H1 (cell line): ENCODE measurements around the gene SLFN12. TPM values are rescaled to one million over a fixed set of nuclear protein-coding genes. Genes with fewer than 3 reads are reported as not detected.
A peak's percentile ranks its signal among the peaks of the same experiment; 100 is the strongest.

Source experiments
- CTCF ChIA-PET: fragments of 300-600 bp; sonication (Branson Sonifier 250); formaldehyde crosslinking; loops from one replicate; lab custom pipeline; 2021; ENCODE audit not compliant: partially characterized antibody; lab: Charles Lee
- POLR2A ChIA-PET: fragments of 300-600 bp; sonication (Branson Sonifier 250); formaldehyde crosslinking; loops from one replicate; lab custom pipeline; 2021; ENCODE audit warnings: inconsistent platforms; ENCODE audit not compliant: partially characterized antibody; lab: Charles Lee
- DNase-seq, 2 experiments: peaks; one replicate each; pipeline versions ENCODE4 v3.0.0 to v3.0.0-alpha.2; 2010 to 2022; ENCODE audit warnings: low spot score in 2 of 2, low read depth in 1 of 2, mixed read lengths in 1 of 2
- FAIRE-seq: peaks from 2 replicates; lab custom pipeline; 2011; peaks lifted over from hg19 to GRCh38; lab: Jason Lieb, UNC
- H2AFZ ChIP-seq: 2 replicates; pipeline ENCODE4 v1.8.1; 2012; ENCODE audit warnings: low read length, inconsistent platforms
- H2AK5ac ChIP-seq: 2 replicates; pipeline ENCODE4 v1.6.1; 2013; ENCODE audit warnings: low read depth, low read length
- H2BK120ac ChIP-seq: replicated peaks from 2 replicates; pipeline ENCODE3; 2013; ENCODE audit warnings: low read depth, low read length, inconsistent platforms
- H2BK12ac ChIP-seq: 2 replicates; pipeline ENCODE4 v1.6.1; 2013; ENCODE audit warnings: low read depth, low read length
- H2BK15ac ChIP-seq: 2 replicates; pipeline ENCODE4 v1.6.1; 2013; ENCODE audit warnings: low read length
- H2BK20ac ChIP-seq: 2 replicates; pipeline ENCODE4 v1.6.1; 2013; ENCODE audit warnings: low read length
- H2BK5ac ChIP-seq: 2 replicates; pipeline ENCODE4 v1.6.1; 2013; ENCODE audit warnings: low read depth, low read length
- H3K14ac ChIP-seq: 2 replicates; pipeline ENCODE4 v1.6.1; 2013; ENCODE audit warnings: inconsistent platforms; ENCODE audit not compliant: insufficient read length
- H3K18ac ChIP-seq: 2 replicates; pipeline ENCODE4 v1.6.1; 2013; ENCODE audit warnings: low read length; ENCODE audit errors: extremely low read depth
- H3K23ac ChIP-seq: 2 replicates; pipeline ENCODE4 v1.6.1; 2013; ENCODE audit warnings: inconsistent platforms; ENCODE audit not compliant: insufficient read length
- H3K23me2 ChIP-seq: 2 replicates; pipeline ENCODE4 v1.6.1; 2013; ENCODE audit warnings: low read depth, low read length
- H3K27ac ChIP-seq: 2 replicates; pipeline ENCODE4 v1.6.1; 2011; ENCODE audit warnings: low read depth, low read length, inconsistent platforms
- H3K27me3 ChIP-seq, 4 experiments: replicated peaks in 1 of 4; 1 replicate in 1 of 4; 2 replicates in 3 of 4; pipeline versions ENCODE4 v1.6.1 to v1.8.1; 2011 to 2013; ENCODE audit warnings: low read length in 3 of 4, mild to moderate bottlenecking in 3 of 4, inconsistent platforms in 2 of 4, mixed read lengths in 2 of 4, moderate library complexity in 1 of 4; ENCODE audit not compliant: control insufficient read depth in 3 of 4, insufficient read depth in 3 of 4; ENCODE audit errors: extremely low read depth in 1 of 4
- H3K36me3 ChIP-seq, 4 experiments: 2 replicates each; pipeline versions ENCODE4 v1.6.1 to v1.8.1; 2011 to 2013; ENCODE audit warnings: mild to moderate bottlenecking in 4 of 4, low read length in 3 of 4, moderate library complexity in 2 of 4, control low read depth in 1 of 4, inconsistent platforms in 1 of 4; ENCODE audit not compliant: insufficient read depth in 4 of 4, control insufficient read depth in 2 of 4
- H3K4ac ChIP-seq: replicated peaks from 2 replicates; pipeline ENCODE3; 2013; ENCODE audit warnings: low read length, low read depth, mixed read lengths, inconsistent platforms; ENCODE audit not compliant: insufficient read length
- H3K4me1 ChIP-seq, 4 experiments: replicated peaks in 1 of 4; 1 replicate in 1 of 4; 2 replicates in 3 of 4; pipeline versions ENCODE4 v1.6.1 to v1.8.1; 2011 to 2013; ENCODE audit warnings: low read length in 3 of 4, inconsistent platforms in 2 of 4, mixed read lengths in 1 of 4; ENCODE audit not compliant: insufficient read depth in 4 of 4, control insufficient read depth in 3 of 4
- H3K4me2 ChIP-seq, 2 experiments: 2 replicates each; pipeline versions ENCODE4 v1.6.1 to v1.8.1; 2011 to 2013; ENCODE audit warnings: low read depth in 2 of 2, low read length in 2 of 2, control low read depth in 1 of 2, inconsistent platforms in 1 of 2, mild to moderate bottlenecking in 1 of 2; ENCODE audit not compliant: insufficient read depth in 1 of 2
- H3K4me3 ChIP-seq, 4 experiments: fragments of 200-600, 300-600 bp in 1 of 4; sonication (generic), shearing (Covaris generic), sonication (Bioruptor Twin) in 1 of 4; 2 replicates each; pipeline versions ENCODE4 v1.5.1 to v1.8.1; 2011 to 2016; ENCODE audit warnings: low read length in 4 of 4, low read depth in 3 of 4, control low read depth in 2 of 4, inconsistent platforms in 2 of 4, mild to moderate bottlenecking in 2 of 4, mixed read lengths in 1 of 4, moderate library complexity in 1 of 4; ENCODE audit not compliant: insufficient read depth in 2 of 4; ENCODE audit errors: extremely low read depth in 1 of 4
- H3K56ac ChIP-seq: replicated peaks from 2 replicates; pipeline ENCODE3; 2013; ENCODE audit warnings: low read depth, mild to moderate bottlenecking, mixed read lengths, low read length, inconsistent platforms; ENCODE audit not compliant: insufficient read length
- H3K79me1 ChIP-seq: 2 replicates; pipeline ENCODE4 v1.6.1; 2013; ENCODE audit warnings: low read depth, low read length, control low read depth
- H3K79me2 ChIP-seq, 2 experiments: 2 replicates each; pipeline versions ENCODE4 v1.6.1 to v1.8.1; 2012 to 2013; ENCODE audit warnings: low read length in 2 of 2, mild to moderate bottlenecking in 2 of 2, inconsistent platforms in 1 of 2; ENCODE audit not compliant: insufficient read depth in 2 of 2, control insufficient read depth in 1 of 2
- H3K9ac ChIP-seq, 4 experiments: replicated peaks in 1 of 4; 1 replicate in 1 of 4; 2 replicates in 3 of 4; pipeline versions ENCODE4 v1.6.1 to v1.8.1; 2011 to 2013; ENCODE audit warnings: low read depth in 3 of 4, low read length in 3 of 4, control low read depth in 2 of 4, mild to moderate bottlenecking in 2 of 4, moderate library complexity in 2 of 4, inconsistent platforms in 1 of 4; ENCODE audit errors: extremely low read depth in 1 of 4
- H3K9me3 ChIP-seq, 2 experiments: 2 replicates each; pipeline versions ENCODE4 v1.6.1 to v1.8.1; 2012 to 2013; ENCODE audit warnings: mild to moderate bottlenecking in 2 of 2, moderate library complexity in 2 of 2, control low read depth in 1 of 2, inconsistent platforms in 1 of 2, low read depth in 1 of 2, low read length in 1 of 2, mixed read lengths in 1 of 2; ENCODE audit not compliant: insufficient read depth in 2 of 2
- H4K20me1 ChIP-seq, 2 experiments: replicated peaks in 1 of 2; 2 replicates each; pipeline versions ENCODE3 to v1.8.1; 2011 to 2013; ENCODE audit warnings: inconsistent platforms in 2 of 2, low read length in 2 of 2, mild to moderate bottlenecking in 1 of 2; ENCODE audit not compliant: insufficient read depth in 2 of 2, control insufficient read depth in 1 of 2
- H4K5ac ChIP-seq: 2 replicates; pipeline ENCODE4 v1.6.1; 2013; ENCODE audit warnings: low read length, low read depth, mixed read lengths, inconsistent platforms; ENCODE audit not compliant: insufficient read length
- H4K8ac ChIP-seq: 2 replicates; pipeline ENCODE4 v1.8.0; 2013; ENCODE audit warnings: mild to moderate bottlenecking, moderate library complexity, low read length, inconsistent platforms; ENCODE audit not compliant: insufficient read depth; ENCODE audit errors: extremely low read depth
- H4K91ac ChIP-seq: replicated peaks from 2 replicates; pipeline ENCODE3; 2013; ENCODE audit warnings: low read length, mixed read lengths, inconsistent platforms; ENCODE audit not compliant: insufficient read length
- CBX5 ChIP-seq: fragments of 300-800, 300-1000 bp; sonication (generic); IDR thresholded peaks from 2 replicates; pipeline ENCODE4 v1.7.1; 2016; ENCODE audit warnings: antibody characterized with exemption, low read length, low read depth
- EZH2 ChIP-seq: fragments of 200-600 bp; sonication (generic); IDR thresholded peaks from 2 replicates; pipeline ENCODE4 v1.7.1; 2012; ENCODE audit warnings: low read depth, mild to moderate bottlenecking, moderate library complexity, low read length, inconsistent platforms; ENCODE audit not compliant: severe bottlenecking
- GABPA ChIP-seq: IDR thresholded peaks from 2 replicates; pipeline ENCODE4 v1.6.1; 2011; ENCODE audit warnings: mild to moderate bottlenecking, low read length, moderate library complexity, borderline replicate concordance; ENCODE audit not compliant: insufficient read depth
- KDM1A ChIP-seq: fragments of 200-600, 300-600 bp; sonication (generic); IDR thresholded peaks from 2 replicates; pipeline ENCODE4 v1.7.1; 2016; ENCODE audit warnings: mild to moderate bottlenecking, low read length, borderline replicate concordance
- KDM4A ChIP-seq: IDR thresholded peaks from one replicate; pipeline ENCODE4 v1.7.1; 2012; ENCODE audit warnings: low read depth, mild to moderate bottlenecking, moderate library complexity, low read length, inconsistent platforms; ENCODE audit not compliant: severe bottlenecking
- NANOG ChIP-seq: IDR thresholded peaks from 2 replicates; pipeline ENCODE4 v1.6.1; 2011; ENCODE audit warnings: low read length, low read depth, mild to moderate bottlenecking, inconsistent platforms; ENCODE audit not compliant: insufficient read depth, poor library complexity, severe bottlenecking
- PHF8 ChIP-seq: fragments of 200-600 bp; sonication (generic); conservative IDR thresholded peaks from 2 replicates; pipeline ENCODE4 v1.7.1; 2012; ENCODE audit warnings: low read depth, mild to moderate bottlenecking, inconsistent platforms, low read length, moderate library complexity
- POLR2AphosphoS5 ChIP-seq: IDR thresholded peaks from 2 replicates; pipeline ENCODE4 v1.6.1; 2011; ENCODE audit warnings: low read depth, low read length
- RNF2 ChIP-seq: fragments of 200-900, 300-1000 bp; sonication (generic); IDR thresholded peaks from 2 replicates; pipeline ENCODE4 v1.7.1; 2016; ENCODE audit warnings: borderline replicate concordance, low read depth, mild to moderate bottlenecking, antibody characterized with exemption, low read length; ENCODE audit not compliant: poor library complexity, severe bottlenecking; ENCODE audit errors: missing control alignments
- SIRT6 ChIP-seq: IDR thresholded peaks from one replicate; pipeline ENCODE4 v1.7.1; 2012; ENCODE audit warnings: low read length, inconsistent platforms
- SIX5 ChIP-seq: IDR thresholded peaks from 2 replicates; pipeline ENCODE4 v1.6.1; 2011; ENCODE audit warnings: mild to moderate bottlenecking, low read depth, low read length
- WGBS, 2 experiments: shearing (Covaris generic) in 1 of 2; methylation state at CpG; one replicate each; pipeline versions ENCODE4 v1.1.6 to v1.1.7; 2013 to 2015; ENCODE audit warnings: low lambda C conversion rate in 2 of 2, mixed read lengths in 2 of 2, inconsistent platforms in 1 of 2, low coverage in 1 of 2, missing lambda C conversion rate in 1 of 2; ENCODE audit not compliant: insufficient replicate concordance in 2 of 2, insufficient coverage in 1 of 2, insufficient read length in 1 of 2; ENCODE audit errors: extremely low coverage in 1 of 2, missing lambda C conversion rate in 1 of 2; 5-methylcytosine and 5-hydroxymethylcytosine counted together
- polyA plus RNA-seq, 7 experiments: library from polyadenylated mRNA; depleted of rRNA in 3 of 7; stranded (reverse) in 5 of 7; unstranded in 2 of 7; fragments of >200 nt in 5 of 7; fragments of 200-250 nt in 2 of 7; gene quantifications; 1 replicate in 5 of 7; 2 replicates in 1 of 7; 4 replicates in 1 of 7; pipeline versions ENCODE4 v1.2.1 to v1.2.3, GENCODE V29; 2011 to 2013; ENCODE audit warnings: missing spikeins in 2 of 7, mixed read lengths in 2 of 7
- total RNA-seq: library from RNA; stranded (reverse); fragmentation: NEBNext Ultra II Directional; extraction: Animal tissue kit (Norgen Biotek cat#: 25700); gene quantifications from 2 replicates; pipeline ENCODE4 v1.2.1, GENCODE V29; 2021

The SLFN12 gene
- total and polyA plus RNA-seq, 2 of the 8 experiments (the other 6 are each of a cell fraction or from before 2014, with no cell fraction given) = 1.6 to 10.7 TPM

- Histone ChIP-seq H2BK120ac (no peak overlapping the region), H3K56ac (no peak overlapping the region), H2AK5ac (no peak overlapping the region), H3K4me1 (peaks cover 0 to 4% (median 3%) of the 10 kb centered on the region in 4 experiments; a peak in 4 of 7 replicates), H3K14ac (no peak overlapping the region), H4K5ac (no peak overlapping the region), H3K9ac (no peak overlapping the region), H3K27ac (no peak overlapping the region), H3K4me2 (peak overlapping the region; percentile 82 to 88), H3K27me3 (peaks cover 38 to 69% (median 46%) of the 10 kb centered on the region in 4 experiments), H4K91ac (no peak overlapping the region), H3K79me2 (no peaks in the 10 kb centered on the region), H3K9me3 (no peaks in the 10 kb centered on the region), H3K36me3 (no peaks in the 10 kb centered on the region), H3K4me3 (peak overlapping the region; percentile 30 to 62 (median 51); a peak in 7 of 8 replicates), H2AFZ (no peak overlapping the region), H3K23me2 (peaks cover 9% of the 10 kb centered on the region; the same call in 1 of the 2 replicates), H3K79me1 (no peaks in the 10 kb centered on the region), H4K8ac (no peak overlapping the region), H2BK20ac (no peak overlapping the region), H2BK12ac (no peak overlapping the region), H2BK5ac (no peak overlapping the region), H3K18ac (no peak overlapping the region), H4K20me1 (no peaks in the 10 kb centered on the region), H3K23ac (no peak overlapping the region), H3K4ac (no peak overlapping the region), H2BK15ac (no peak overlapping the region)
- ChIA-PET CTCF (interaction anchor here (1.0 kb wide), 1 partner anchor 62 kb away, joined by 3 read pairs; no protein-coding TSS in a partner anchor), POLR2A (interaction anchor here (1.3 kb wide), 1 partner anchor 20 kb away, joined by 3 read pairs; no protein-coding TSS in a partner anchor)
- WGBS, 2 experiments = 5% methylated on average over 44 of the region's 47 CpGs; no CpG with 5 or more reads in 1 of the 2 experiments
- no peak for FAIRE-seq
- DNase-seq = peak in 1 of 2 experiments; percentile 62
- TF ChIP-seq POLR2AphosphoS5 (no peak), CBX5 (no peak), EZH2 (peak; percentile 100), NANOG (no peak), KDM1A (no peak), SIX5 (no peak), PHF8 (no peak), KDM4A (peak; percentile 78), GABPA (no peak), SIRT6 (no peak), RNF2 (peak; percentile 88)
These were observed 58.1 kb downstream of the SLFN12 start for GRCh38 chr17:35373984-35374765.
